Body of pancreas (tissue), 4 donors: Measurements from ENCODE around the gene FOXP1.

Experiments used
- POLR2A ChIP-seq, 3 donors: fragments of 450-650 bp; IDR thresholded peaks; one replicate each; pipeline ENCODE4 v1.6.1; 2016; ENCODE audit warnings: antibody characterized with exemption in 3 of 3, mild to moderate bottlenecking in 2 of 3
- TF ChIP-seq, protein P1 (sequence below), 7 experiments: fragments of 450-650 bp in 4 of 7; fragments of 200-600 bp in 3 of 7; sonication (generic) in 3 of 7; IDR thresholded peaks; one replicate each; pipeline ENCODE4 v1.5.1; 2016 to 2019; ENCODE audit warnings: antibody characterized with exemption in 7 of 7

DNA sequence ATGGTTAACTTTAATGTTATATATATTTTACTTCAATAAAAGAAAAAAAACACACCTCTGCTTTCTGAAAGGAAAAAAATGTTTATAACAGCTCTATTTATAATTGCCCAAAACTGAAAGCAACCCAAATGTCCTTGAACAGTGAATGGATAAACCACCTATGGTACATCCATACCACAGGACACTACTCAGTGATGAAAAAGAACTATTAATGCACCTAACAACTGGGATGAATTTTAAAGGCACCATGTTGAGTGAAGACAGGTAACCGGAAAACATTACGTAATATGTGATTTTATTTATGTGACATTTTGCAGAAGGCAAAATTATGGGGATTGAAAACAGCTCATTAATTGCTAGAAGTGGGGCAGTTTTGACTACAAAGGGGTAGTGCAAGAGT lies 23.8 kb upstream of the FOXP1 start:
- TF ChIP-seq, protein P1, sequence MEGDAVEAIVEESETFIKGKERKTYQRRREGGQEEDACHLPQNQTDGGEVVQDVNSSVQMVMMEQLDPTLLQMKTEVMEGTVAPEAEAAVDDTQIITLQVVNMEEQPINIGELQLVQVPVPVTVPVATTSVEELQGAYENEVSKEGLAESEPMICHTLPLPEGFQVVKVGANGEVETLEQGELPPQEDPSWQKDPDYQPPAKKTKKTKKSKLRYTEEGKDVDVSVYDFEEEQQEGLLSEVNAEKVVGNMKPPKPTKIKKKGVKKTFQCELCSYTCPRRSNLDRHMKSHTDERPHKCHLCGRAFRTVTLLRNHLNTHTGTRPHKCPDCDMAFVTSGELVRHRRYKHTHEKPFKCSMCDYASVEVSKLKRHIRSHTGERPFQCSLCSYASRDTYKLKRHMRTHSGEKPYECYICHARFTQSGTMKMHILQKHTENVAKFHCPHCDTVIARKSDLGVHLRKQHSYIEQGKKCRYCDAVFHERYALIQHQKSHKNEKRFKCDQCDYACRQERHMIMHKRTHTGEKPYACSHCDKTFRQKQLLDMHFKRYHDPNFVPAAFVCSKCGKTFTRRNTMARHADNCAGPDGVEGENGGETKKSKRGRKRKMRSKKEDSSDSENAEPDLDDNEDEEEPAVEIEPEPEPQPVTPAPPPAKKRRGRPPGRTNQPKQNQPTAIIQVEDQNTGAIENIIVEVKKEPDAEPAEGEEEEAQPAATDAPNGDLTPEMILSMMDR (IDR thresholded peaks at IDR 0.05) = no peak
- no peak for TF ChIP-seq POLR2A (IDR thresholded peaks at IDR 0.05)
